ENCODE measurements around the gene PPP3CA. TPM values are rescaled to one million over a fixed set of nuclear protein-coding genes. Genes with fewer than 3 reads are reported as not detected.

The PPP3CA gene
- total and polyA plus RNA-seq, 3 donors from 2014 or later, result 19.1 to 44.5 (median 39.1) TPM

DNA sequence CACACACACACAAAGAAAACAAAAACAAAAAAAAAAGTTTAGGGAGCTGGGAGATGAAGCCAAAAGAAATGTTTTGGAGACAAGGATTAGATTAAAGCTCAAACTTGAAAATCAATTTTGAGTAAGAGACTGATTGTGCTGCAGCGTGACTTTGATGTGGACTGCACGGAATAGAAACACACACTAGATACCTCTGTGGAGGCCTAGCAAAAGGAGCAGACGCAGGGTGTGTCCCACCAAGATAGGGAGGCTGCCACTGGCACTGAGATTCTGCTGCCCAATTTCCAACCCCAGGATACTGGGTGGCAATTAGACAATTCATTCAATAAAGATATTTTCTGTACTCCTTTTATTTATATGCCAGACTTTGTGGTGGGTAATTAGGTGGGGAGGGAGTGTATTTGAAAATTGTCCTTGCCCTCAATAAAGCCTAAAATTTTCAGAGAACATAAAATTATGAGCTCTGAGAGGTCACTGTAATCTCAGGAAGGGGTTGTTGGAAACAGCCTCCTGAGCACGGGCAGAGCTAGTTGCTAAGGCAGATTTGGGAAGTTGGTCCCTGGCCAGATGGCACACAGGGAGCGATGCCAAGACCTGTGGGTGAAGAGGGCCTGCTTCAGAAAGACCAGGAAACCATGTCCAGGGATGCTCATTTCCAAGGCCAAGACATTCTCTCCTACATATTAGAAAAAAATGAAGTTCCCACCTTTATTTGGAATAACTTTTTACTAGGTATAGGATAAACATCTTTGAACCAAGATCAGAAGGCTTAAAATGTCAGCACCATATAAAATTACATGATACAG lies 1.9 kb upstream of the PPP3CA start:
- Histone ChIP-seq H3K4me1 (peaks cover 19% of the 10 kb centered on the region), H3K27me3 (no peaks in the 10 kb centered on the region), H3K9me3 (no peaks in the 10 kb centered on the region), H3K36me3 (ENCODE audit: low read depth, missing control alignments) (no peaks in the 10 kb centered on the region), H3K4me3 (no peak overlapping the region), H3K27ac (peak overlapping the region in 1 of 2 donors; percentile 95)
- TF ChIP-seq CTCF (IDR thresholded peaks at IDR 0.05), result no peak
- no peak for TF ChIP-seq POLR2A (IDR thresholded peaks at IDR 0.05)
- WGBS, 2 donors, result 30 to 33% methylated on average over 5 of the region's 5 CpGs
- DNase-seq, result peak; percentile 24
- intact Hi-C loops (cut with DNase I; ENCODE audit: low total_unique reads), result no loop called here

GRCh38 chr4:101348367-101348827 lies 1.1 kb upstream of the PPP3CA start:
- Histone ChIP-seq H3K4me1 (peaks cover 25% of the 10 kb centered on the region), H3K27ac (peak overlapping the region; percentile 86 to 95), H3K9me3 (no peaks in the 10 kb centered on the region), H3K4me3 (peak overlapping the region; percentile 86 to 93), H3K27me3 (no peaks in the 10 kb centered on the region), H3K36me3 (ENCODE audit: low read depth, missing control alignments) (no peaks in the 10 kb centered on the region)
- 11 to 12% methylated on average over 24 of the region's 24 CpGs for WGBS, 2 donors
- TF ChIP-seq POLR2A (IDR thresholded peaks at IDR 0.05) (no peak), CTCF (IDR thresholded peaks at IDR 0.05) (no peak)
- DNase-seq, result peak; percentile 37
- intact Hi-C loops (cut with DNase I; ENCODE audit: low total_unique reads), result no loop called here

GRCh38 chr4:101347557-101348366 lies 436 bp upstream of the PPP3CA start:
- WGBS, 2 donors, result 0 to 1% methylated on average over 47 to 71 of the region's 71 CpGs

More at GRCh38 chr4:101347557-101348366, 436 bp upstream of the PPP3CA start:
- Histone ChIP-seq H3K36me3 (ENCODE audit: low read depth, missing control alignments) (no peaks in the 10 kb centered on the region), H3K27me3 (no peaks in the 10 kb centered on the region), H3K4me3 (peak overlapping the region; percentile 86 to 93), H3K9me3 (no peaks in the 10 kb centered on the region), H3K27ac (peak overlapping the region; percentile 86 to 95), H3K4me1 (peaks cover 25% of the 10 kb centered on the region)
- DNase-seq, result peak; percentile 99
- intact Hi-C loops (cut with DNase I; ENCODE audit: low total_unique reads), result no loop called here
- peak in 2 of 3 experiments; percentile 9 to 17 for TF ChIP-seq CTCF (IDR thresholded peaks at IDR 0.05)
- no peak for TF ChIP-seq POLR2A (IDR thresholded peaks at IDR 0.05)
